Heart left ventricle (tissue), 16 donors: Measurements from ENCODE around the gene SPPL2B. TPM values are rescaled to one million over a fixed set of nuclear protein-coding genes. Genes with fewer than 3 reads are reported as not detected.

Experiments used
- ATAC-seq, 4 donors: fragments of 200-7000 bp; cut with Tn5 transposase; one replicate each; pipeline ENCODE4 v1.9.1; 2020 to 2022; ENCODE audit warnings: moderate library complexity in 4 of 4, mild to moderate bottlenecking in 3 of 4, moderate number of reproducible peaks in 1 of 4
- DNase-seq, 5 donors: peaks; one replicate each; pipeline ENCODE4 v3.0.0-alpha.2; 2020
- H3K27ac ChIP-seq, 12 donors: fragments of 200-600 bp; sonication (generic) in 4 of 12; one replicate each; pipeline versions ENCODE4 v1.5.0 to v1.8.0; 2016 to 2022; ENCODE audit warnings: mild to moderate bottlenecking in 2 of 12
- H3K27me3 ChIP-seq, 9 donors: fragments of 200-600 bp; sonication (generic) in 2 of 9; one replicate each; pipeline versions ENCODE4 v1.5.1 to v1.8.0; 2016 to 2022; ENCODE audit warnings: mild to moderate bottlenecking in 3 of 9
- H3K36me3 ChIP-seq, 9 donors: fragments of 200-600 bp; sonication (generic) in 2 of 9; one replicate each; pipeline versions ENCODE4 v1.5.0 to v1.8.0; 2018 to 2022; ENCODE audit warnings: mild to moderate bottlenecking in 2 of 9
- H3K4me1 ChIP-seq, 12 donors: fragments of 200-600 bp; sonication (generic) in 4 of 12; one replicate each; pipeline versions ENCODE4 v1.5.0 to v1.8.0; 2016 to 2022; ENCODE audit warnings: mild to moderate bottlenecking in 3 of 12
- H3K4me3 ChIP-seq, 12 donors: fragments of 200-600 bp; sonication (generic) in 4 of 12; one replicate each; pipeline versions ENCODE4 v1.5.0 to v1.8.0; 2017 to 2022; ENCODE audit warnings: mild to moderate bottlenecking in 9 of 12, moderate library complexity in 4 of 12
- H3K9me3 ChIP-seq, 12 donors: fragments of 200-600 bp; sonication (generic) in 4 of 12; one replicate each; pipeline versions ENCODE4 v1.5.0 to v1.8.0; 2016 to 2022; ENCODE audit warnings: mild to moderate bottlenecking in 1 of 12
- CTCF ChIP-seq, 12 donors: fragments of 200-600 bp; sonication (generic) in 4 of 12; IDR thresholded peaks; one replicate each; pipeline versions ENCODE4 v1.5.0 to v1.8.0; 2018 to 2022; ENCODE audit warnings: antibody characterized with exemption in 12 of 12, mild to moderate bottlenecking in 5 of 12
- POLR2A ChIP-seq, 2 donors: fragments of 450-650 bp; IDR thresholded peaks; one replicate each; pipeline ENCODE4 v1.6.1; 2017; ENCODE audit warnings: antibody characterized with exemption in 2 of 2, mild to moderate bottlenecking in 2 of 2, moderate library complexity in 2 of 2
- WGBS, 4 donors: extraction: QIAGEN DNeasy Blood & Tissue Kit in 2 of 4; methylation state at CpG; one replicate each; pipeline versions ENCODE4 v1.1.5 to v1.1.7; 2013 to 2018; 5-methylcytosine and 5-hydroxymethylcytosine counted together
- intact Hi-C, 10 donors: fragments of 100-400 bp; cut with DNase I; formaldehyde crosslinking; loops; one replicate each; pipeline versions ENCODE4 v1.11.1 to v1.14.2; 2022
- polyA plus RNA-seq, 2 donors: library from polyadenylated mRNA; stranded (reverse); fragments of 200-250 nt; gene quantifications; one replicate each; pipeline ENCODE4 v1.2.3, GENCODE V29; 2013
- total RNA-seq, 9 donors: library from RNA; depleted of rRNA in 2 of 9; stranded (reverse); fragments of >200 nt in 2 of 9; fragmentation: NEBNext Ultra II Directional in 3 of 9; extraction: Animal tissue kit (Norgen Biotek cat#: 25700) in 3 of 9; gene quantifications; one replicate each; pipeline versions ENCODE4 v1.1.0 to v1.2.4, GENCODE V29; 2016 to 2023
- donor health status: ischemic (EF 13 %, LVEDD 7.1; RV severe dilation, severe dysfunction).
- donor health status: healthy with polysubstance abuse.
- donor health status: DM: no; HTN: yes; CAD: no.
- donor health status: DM: no; HTN: no; CAD: no.
- donor health status: ischemic (EF 25% LVEDD 6.9; RV normal size, moderate dysfunction).
- donor health status: ischemic (EF 25% LVEDD 5.7; RV mildly dilated, moderate dysfunction).
- donor health status: healthy.
- donor health status: DM: yes; HTN: yes; CAD: no.
- donor health status: ischemic (EF 35%, LVEDD 5.7; RV mildly dilated, moderate dysfunction).
- donor health status: nonischemic (EF 11% LVEDD 7.7; RV severe dilation, severe dysfunction).
- donor health status: DM: yes; HTN: yes; CAD: no.
- donor health status: PGD.
- donor health status: ischemic (EF 29% LVEDD 5.4; RV normal size, mild dysfunction).
- donor health status: nonischemic (EF 23%, LVEDD 6.1; RV moderate dilation, normal function).

SPPL2B gene
- total and polyA plus RNA-seq, 11 donors: 17.6 to 31.2 (median 21.6) TPM

- Histone ChIP-seq H3K27me3 (peaks cover 10 to 56% (median 25%) of the 10 kb centered on the region in 9 donors), H3K9me3 (no peaks in the 10 kb centered on the region), H3K4me3 (no peak overlapping the region), H3K27ac (no peak overlapping the region), H3K36me3 (no peaks in the 10 kb centered on the region), H3K4me1 (peaks cover 0 to 15% (median 7%) of the 10 kb centered on the region in 12 donors)
- ATAC-seq (no peak), DNase-seq (no peak)
- intact Hi-C loops: no loop called here
- 75 to 82% (median 79%) methylated on average over 19 to 26 of the region's 26 CpGs for WGBS, 4 donors
- TF ChIP-seq CTCF (IDR thresholded peaks at IDR 0.05) (no peak), POLR2A (IDR thresholded peaks at IDR 0.05) (no peak)
Measured at GRCh38 chr19:2303211-2303798, 25.2 kb upstream of the SPPL2B start.

- Histone ChIP-seq H3K4me1 (peaks cover 0 to 21% (median 7%) of the 10 kb centered on the region in 12 donors), H3K36me3 (no peaks in the 10 kb centered on the region), H3K27me3 (peaks cover 10 to 77% (median 45%) of the 10 kb centered on the region in 9 donors), H3K27ac (no peak overlapping the region), H3K4me3 (no peak overlapping the region), H3K9me3 (no peaks in the 10 kb centered on the region)
- 71 to 87% (median 81%) methylated on average over 14 to 19 of the region's 19 CpGs for WGBS, 4 donors
- intact Hi-C loops: no loop called here
- TF ChIP-seq POLR2A (IDR thresholded peaks at IDR 0.05) (no peak), CTCF (IDR thresholded peaks at IDR 0.05) (no peak)
- no peak for ATAC-seq
- DNase-seq: no peak
Measured at GRCh38 chr19:2305452-2306280, 22.8 kb upstream of the SPPL2B start.

GRCh38 chr19:2306281-2306806, 22.1 kb upstream of the SPPL2B start:
- DNase-seq: no peak
- WGBS, 4 donors: 73 to 79% (median 76%) methylated on average over 19 of the region's 19 CpGs
- no peak for TF ChIP-seq POLR2A (IDR thresholded peaks at IDR 0.05)
- TF ChIP-seq CTCF (IDR thresholded peaks at IDR 0.05): no peak
- peaks cover 0 to 21% (median 7%) of the 10 kb centered on the region in 12 donors for H3K4me1 ChIP-seq
- intact Hi-C loops: no loop called here
- H3K9me3 ChIP-seq: no peaks in the 10 kb centered on the region
- H3K27me3 ChIP-seq: peaks cover 10 to 76% (median 47%) of the 10 kb centered on the region in 9 donors
- no peak for ATAC-seq
- H3K4me3 ChIP-seq: no peak overlapping the region
- H3K36me3 ChIP-seq: no peaks in the 10 kb centered on the region
- no peak overlapping the region for H3K27ac ChIP-seq

- Histone ChIP-seq H3K27me3 (peaks cover 10 to 78% (median 46%) of the 10 kb centered on the region in 9 donors), H3K27ac (no peak overlapping the region), H3K36me3 (no peaks in the 10 kb centered on the region), H3K4me3 (no peak overlapping the region), H3K4me1 (peaks cover 0 to 21% (median 7%) of the 10 kb centered on the region in 12 donors), H3K9me3 (no peaks in the 10 kb centered on the region)
- no peak for TF ChIP-seq POLR2A (IDR thresholded peaks at IDR 0.05)
- no peak for TF ChIP-seq CTCF (IDR thresholded peaks at IDR 0.05)
- 60 to 68% (median 65%) methylated on average over 9 to 17 of the region's 17 CpGs for WGBS, 4 donors
- ATAC-seq (no peak), DNase-seq (no peak)
- intact Hi-C loops: no loop called here
Measured at GRCh38 chr19:2306971-2307370, 21.5 kb upstream of the SPPL2B start.
